ENCODE measurements around the gene ANK3.

ANK3 gene

GRCh38 chr10:60343254-60343653 is 46.4 kb downstream of the ANK3 start:
- no peak for DNase-seq (ENCODE audit: low spot score)

- DNase-seq (ENCODE audit: low spot score), result no peak
Measured at GRCh38 chr10:60341969-60342368, 47.7 kb downstream of the ANK3 start.

- DNase-seq (ENCODE audit: low spot score), result no peak
Measured at GRCh38 chr10:60340973-60341372, 48.7 kb downstream of the ANK3 start.

- DNase-seq (ENCODE audit: low spot score), result no peak
Measured at GRCh38 chr10:60339757-60340156, 49.9 kb downstream of the ANK3 start.

- no peak for DNase-seq (ENCODE audit: low spot score)
Measured at GRCh38 chr10:60338786-60339185, 50.9 kb downstream of the ANK3 start.

- DNase-seq (ENCODE audit: low spot score), result no peak
Measured at GRCh38 chr10:60338002-60338564, 51.6 kb downstream of the ANK3 start.

- DNase-seq (ENCODE audit: low spot score), result no peak
Measured at GRCh38 chr10:60336901-60337630, 52.6 kb downstream of the ANK3 start.

GRCh38 chr10:60335708-60336107 is 54.0 kb downstream of the ANK3 start:
- no peak for DNase-seq (ENCODE audit: low spot score)

GRCh38 chr10:60334991-60335390 is 54.7 kb downstream of the ANK3 start:
- DNase-seq (ENCODE audit: low spot score), result no peak

- DNase-seq (ENCODE audit: low spot score), result no peak
Measured at GRCh38 chr10:60332371-60332770, 57.3 kb downstream of the ANK3 start.

GRCh38 chr10:60331886-60332285 is 57.8 kb downstream of the ANK3 start:
- no peak for DNase-seq (ENCODE audit: low spot score)

- no peak for DNase-seq (ENCODE audit: low spot score)
Measured at GRCh38 chr10:60323162-60323561, 66.5 kb downstream of the ANK3 start.

- no peak for DNase-seq (ENCODE audit: low spot score)
Measured at GRCh38 chr10:60320666-60321065, 69.0 kb downstream of the ANK3 start.

- DNase-seq (ENCODE audit: low spot score), result no peak
Measured at GRCh38 chr10:60316029-60316428, 73.6 kb downstream of the ANK3 start.

GRCh38 chr10:60315311-60315710 is 74.4 kb downstream of the ANK3 start:
- DNase-seq (ENCODE audit: low spot score), result no peak

- peak; percentile 51 for DNase-seq (ENCODE audit: low spot score)
Measured at GRCh38 chr10:60314069-60314940, 75.4 kb downstream of the ANK3 start.

- no peak for DNase-seq (ENCODE audit: low spot score)
Measured at GRCh38 chr10:60313589-60313952, 76.1 kb downstream of the ANK3 start.

GRCh38 chr10:60312818-60313588 is 76.7 kb downstream of the ANK3 start:
- DNase-seq (ENCODE audit: low spot score), result peak; percentile 58

GRCh38 chr10:60311821-60312220 is 77.9 kb downstream of the ANK3 start:
- no peak for DNase-seq (ENCODE audit: low spot score)

- no peak for DNase-seq (ENCODE audit: low spot score)
Measured at GRCh38 chr10:60310740-60311139, 78.9 kb downstream of the ANK3 start.

- DNase-seq (ENCODE audit: low spot score), result no peak
Measured at GRCh38 chr10:60309891-60310290, 79.8 kb downstream of the ANK3 start.

- no peak for DNase-seq (ENCODE audit: low spot score)
Measured at GRCh38 chr10:60309371-60309770, 80.3 kb downstream of the ANK3 start.

Data from GM03348 (cell line).